HEK293 (cell line): ENCODE measurements around the gene MMP14.

Source experiments
- HOXA7 ChIP-seq: sonication (generic); formaldehyde crosslinking; IDR thresholded peaks from 2 replicates; pipeline ENCODE4 v1.8.1; 2022; ENCODE audit warnings: missing genetic modification reagents, borderline replicate concordance
- HOXC10 ChIP-seq: sonication (generic); formaldehyde crosslinking; IDR thresholded peaks from 2 replicates; pipeline ENCODE4 v1.8.1; 2023; ENCODE audit warnings: mild to moderate bottlenecking, missing genetic modification reagents
- KLF1 ChIP-seq: fragments of 450-650 bp; formaldehyde crosslinking; IDR thresholded peaks from 2 replicates; pipeline ENCODE4 v1.5.1; 2016; ENCODE audit warnings: missing biosample characterization, missing genetic modification characterization
- KLF8 ChIP-seq: fragments of 450-650 bp; formaldehyde crosslinking; IDR thresholded peaks from 2 replicates; pipeline ENCODE4 v1.5.1; 2016; ENCODE audit warnings: missing biosample characterization, missing genetic modification characterization
- PBX3 ChIP-seq: sonication (generic); formaldehyde crosslinking; IDR thresholded peaks from 2 replicates; pipeline ENCODE4 v1.8.1; 2022; ENCODE audit warnings: mild to moderate bottlenecking, moderate library complexity, missing genetic modification reagents
- SALL2 ChIP-seq: fragments of 450-650 bp; formaldehyde crosslinking; IDR thresholded peaks from 2 replicates; pipeline ENCODE4 v1.5.0; 2017; ENCODE audit warnings: missing biosample characterization, mild to moderate bottlenecking, missing genetic modification characterization, borderline replicate concordance
- ZBTB17 ChIP-seq: fragments of 450-650 bp; formaldehyde crosslinking; IDR thresholded peaks from 2 replicates; pipeline ENCODE4 v1.5.1; 2016; ENCODE audit warnings: missing biosample characterization, missing genetic modification characterization
- ZBTB26 ChIP-seq: fragments of 450-650 bp; formaldehyde crosslinking; optimal IDR thresholded peaks from 2 replicates; pipeline ENCODE3; 2016; ENCODE audit warnings: missing biosample characterization, mild to moderate bottlenecking, missing genetic modification characterization
- ZNF112 ChIP-seq: fragments of 450-650 bp; formaldehyde crosslinking; IDR thresholded peaks from 2 replicates; pipeline ENCODE4 v1.5.0; 2017; ENCODE audit warnings: missing biosample characterization, missing genetic modification characterization
- ZNF121 ChIP-seq: fragments of 450-650 bp; formaldehyde crosslinking; IDR thresholded peaks from 2 replicates; pipeline ENCODE4 v1.5.1; 2016; ENCODE audit warnings: missing biosample characterization, missing genetic modification characterization
- ZNF157 ChIP-seq: fragments of 450-650 bp; formaldehyde crosslinking; IDR thresholded peaks from 2 replicates; pipeline ENCODE4 v1.5.1; 2016; ENCODE audit warnings: missing biosample characterization, missing genetic modification characterization
- ZNF19 ChIP-seq: fragments of 450-650 bp; formaldehyde crosslinking; IDR thresholded peaks from 2 replicates; pipeline ENCODE4; 2016; ENCODE audit warnings: missing biosample characterization, missing genetic modification characterization, low read depth
- ZNF37A ChIP-seq: fragments of 450-650 bp; IDR thresholded peaks from 2 replicates; pipeline ENCODE4 v1.5.1; 2018; ENCODE audit warnings: missing biosample characterization, missing genetic modification characterization
- ZNF449 ChIP-seq: fragments of 450-650 bp; formaldehyde crosslinking; IDR thresholded peaks from 2 replicates; pipeline ENCODE4 v1.5.1; 2017; ENCODE audit warnings: missing biosample characterization, mild to moderate bottlenecking, missing genetic modification characterization, moderate library complexity
- ZNF488 ChIP-seq: fragments of 450-650 bp; formaldehyde crosslinking; IDR thresholded peaks from 2 replicates; pipeline ENCODE4 v1.5.1; 2016; ENCODE audit warnings: missing biosample characterization, missing genetic modification characterization
- ZNF518A ChIP-seq: fragments of 450-650 bp; formaldehyde crosslinking; conservative IDR thresholded peaks from 2 replicates; pipeline ENCODE4 v1.5.1; 2016; ENCODE audit warnings: low read depth, missing biosample characterization, missing genetic modification characterization
- ZNF677 ChIP-seq: fragments of 450-650 bp; IDR thresholded peaks from 2 replicates; pipeline ENCODE4 v1.5.0; 2018; ENCODE audit warnings: missing biosample characterization, mild to moderate bottlenecking, missing genetic modification characterization, moderate library complexity
- ZNF704 ChIP-seq: fragments of 450-650 bp; formaldehyde crosslinking; IDR thresholded peaks from 2 replicates; pipeline ENCODE4 v1.5.1; 2016; ENCODE audit warnings: missing biosample characterization, missing genetic modification characterization
- ZSCAN16 ChIP-seq: fragments of 450-650 bp; formaldehyde crosslinking; IDR thresholded peaks from 2 replicates; pipeline ENCODE4 v1.5.1; 2016; ENCODE audit warnings: missing biosample characterization, missing genetic modification characterization
- ZSCAN4 ChIP-seq: fragments of 450-650 bp; formaldehyde crosslinking; IDR thresholded peaks from 2 replicates; pipeline ENCODE4 v1.5.1; 2017; ENCODE audit warnings: missing biosample characterization, missing genetic modification characterization

The MMP14 gene

GRCh38 chr14:22829661-22830442 lies 6.5 kb upstream of the MMP14 start, which contains the start of gene MRPL52 (continued):
- peak; percentile 75 for TF ChIP-seq ZNF518A (tag by site-specific recombination)
- TF ChIP-seq ZNF37A (tag by site-specific recombination): no peak
- TF ChIP-seq ZNF112: no peak
- TF ChIP-seq ZNF19: no peak
- TF ChIP-seq ZSCAN4: no peak
- no peak for TF ChIP-seq ZNF157
- TF ChIP-seq ZNF704: no peak
- TF ChIP-seq HOXA7 (CRISPR knock-in tag): no peak
- no peak for TF ChIP-seq ZNF121 (tag by site-specific recombination)
- no peak for TF ChIP-seq ZNF449 (tag by site-specific recombination)
- no peak for TF ChIP-seq ZSCAN16
- peak; percentile 24; the same call in 1 of the 2 replicates for TF ChIP-seq KLF8 (tag by site-specific recombination)
- TF ChIP-seq ZNF488 (tag by site-specific recombination): no peak
- TF ChIP-seq ZBTB26: peak; percentile 23
- TF ChIP-seq ZNF677 (tag by site-specific recombination): no peak
- no peak for TF ChIP-seq SALL2 (tag by site-specific recombination)
- no peak for TF ChIP-seq PBX3 (CRISPR knock-in tag)
- TF ChIP-seq KLF1 (tag by site-specific recombination): no peak
- no peak for TF ChIP-seq HOXC10 (CRISPR knock-in tag)
- peak; percentile 91 for TF ChIP-seq ZBTB17 (tag by site-specific recombination)
